Lower leg skin (tissue), 4 donors: ENCODE data around the gene LNX2. TPM values are rescaled to one million over a fixed set of nuclear protein-coding genes. Genes with fewer than 3 reads are reported as not detected.
A peak's percentile ranks its signal among the peaks of the same experiment; 100 is the strongest.

Experiments
- DNase-seq, 2 donors: peaks; one replicate each; pipeline ENCODE4 v3.0.0-alpha.2; 2019; ENCODE audit warnings: low spot score in 2 of 2
- H3K4me3 ChIP-seq: fragments of 200-600 bp; sonication (generic); 2 replicates; pipeline ENCODE4 v1.5.1; 2017; ENCODE audit warnings: mild to moderate bottlenecking, low read depth; ENCODE audit not compliant: poor library complexity, severe bottlenecking
- POLR2A ChIP-seq, 2 donors: fragments of 450-650 bp; IDR thresholded peaks; one replicate each; pipeline ENCODE4 v1.6.1; 2016 to 2017; ENCODE audit warnings: antibody characterized with exemption in 2 of 2, mild to moderate bottlenecking in 1 of 2, moderate library complexity in 1 of 2
- WGBS, 2 donors: methylation state at CpG; one replicate each; pipeline ENCODE4 v1.1.5; 2018; 5-methylcytosine and 5-hydroxymethylcytosine counted together
- intact Hi-C: fragments of 100-400 bp; cut with DNase I; formaldehyde crosslinking; loops from one replicate; pipeline ENCODE4 v1.15.0; 2023; ENCODE audit warnings: low total_unique reads
- total RNA-seq, 4 donors: library from RNA; depleted of rRNA; stranded (reverse); fragments of >200 nt; gene quantifications; one replicate each; pipeline ENCODE4 v1.1.0, GENCODE V29; 2016
- TF ChIP-seq, protein P1 (sequence below), 3 donors: fragments of 450-650 bp; IDR thresholded peaks; one replicate each; pipeline ENCODE4 v1.5.1; 2016; ENCODE audit warnings: antibody characterized with exemption in 3 of 3, mild to moderate bottlenecking in 3 of 3, moderate library complexity in 2 of 3

The LNX2 gene
- total RNA-seq, 4 donors from 2014 or later, result 15.8 to 18.2 (median 17.0) TPM

- TF ChIP-seq, protein P1, sequence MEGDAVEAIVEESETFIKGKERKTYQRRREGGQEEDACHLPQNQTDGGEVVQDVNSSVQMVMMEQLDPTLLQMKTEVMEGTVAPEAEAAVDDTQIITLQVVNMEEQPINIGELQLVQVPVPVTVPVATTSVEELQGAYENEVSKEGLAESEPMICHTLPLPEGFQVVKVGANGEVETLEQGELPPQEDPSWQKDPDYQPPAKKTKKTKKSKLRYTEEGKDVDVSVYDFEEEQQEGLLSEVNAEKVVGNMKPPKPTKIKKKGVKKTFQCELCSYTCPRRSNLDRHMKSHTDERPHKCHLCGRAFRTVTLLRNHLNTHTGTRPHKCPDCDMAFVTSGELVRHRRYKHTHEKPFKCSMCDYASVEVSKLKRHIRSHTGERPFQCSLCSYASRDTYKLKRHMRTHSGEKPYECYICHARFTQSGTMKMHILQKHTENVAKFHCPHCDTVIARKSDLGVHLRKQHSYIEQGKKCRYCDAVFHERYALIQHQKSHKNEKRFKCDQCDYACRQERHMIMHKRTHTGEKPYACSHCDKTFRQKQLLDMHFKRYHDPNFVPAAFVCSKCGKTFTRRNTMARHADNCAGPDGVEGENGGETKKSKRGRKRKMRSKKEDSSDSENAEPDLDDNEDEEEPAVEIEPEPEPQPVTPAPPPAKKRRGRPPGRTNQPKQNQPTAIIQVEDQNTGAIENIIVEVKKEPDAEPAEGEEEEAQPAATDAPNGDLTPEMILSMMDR (IDR thresholded peaks at IDR 0.05), result no peak
- no peak for TF ChIP-seq POLR2A (IDR thresholded peaks at IDR 0.05)
- intact Hi-C loops, result no loop called here
- no peak overlapping the region for H3K4me3 ChIP-seq
- 72 to 80% methylated on average over 2 of the region's 2 CpGs for WGBS, 2 donors
- no peak for DNase-seq
Measured at GRCh38 chr13:27625839-27626238, 5.5 kb upstream of the LNX2 start.

DNA sequence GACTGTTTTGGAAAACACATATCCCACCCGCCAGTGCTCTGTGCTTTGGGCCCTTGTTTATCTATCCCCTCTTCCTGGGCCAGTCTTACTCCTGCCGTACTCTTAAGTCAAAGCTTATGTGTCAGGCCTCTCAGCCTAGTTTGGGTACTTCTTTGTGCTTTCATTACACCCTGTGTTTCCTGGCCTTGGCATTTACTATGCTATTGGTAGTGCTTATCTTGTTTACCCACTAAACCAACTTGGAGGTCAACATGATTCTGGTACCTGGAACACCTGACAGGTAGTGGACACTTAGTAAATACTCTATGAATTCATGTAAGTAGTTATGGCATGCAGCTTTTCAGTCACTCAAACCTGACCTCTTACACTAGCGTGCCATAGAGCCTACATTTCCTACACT, 3.7 kb upstream of the LNX2 start:
- no peak for TF ChIP-seq POLR2A (IDR thresholded peaks at IDR 0.05)
- TF ChIP-seq, protein P1 (IDR thresholded peaks at IDR 0.05), result no peak
- DNase-seq, result no peak
- H3K4me3 ChIP-seq, result no peak overlapping the region
- intact Hi-C loops, result no loop called here
- WGBS, 2 donors, result 83 to 93% methylated on average over 3 of the region's 3 CpGs

- H3K4me3 ChIP-seq, result no peak overlapping the region
- intact Hi-C loops, result no loop called here
- DNase-seq, result no peak
- 52 to 56% methylated on average over 7 of the region's 7 CpGs for WGBS, 2 donors
- no peak for TF ChIP-seq POLR2A (IDR thresholded peaks at IDR 0.05)
- TF ChIP-seq, protein P1 (IDR thresholded peaks at IDR 0.05), result no peak
Measured at GRCh38 chr13:27622881-27623280, 2.6 kb upstream of the LNX2 start.

- H3K4me3 ChIP-seq, result peak overlapping the region; percentile 80
- DNase-seq, result peak in 1 of 2 donors; percentile 86
- intact Hi-C loops, result no loop called here
- TF ChIP-seq POLR2A (IDR thresholded peaks at IDR 0.05), result no peak
- TF ChIP-seq, protein P1 (IDR thresholded peaks at IDR 0.05), result no peak
- 6 to 7% methylated on average over 13 of the region's 13 CpGs for WGBS, 2 donors
Measured at GRCh38 chr13:27622102-27622820, 1.9 kb upstream of the LNX2 start.

- TF ChIP-seq, protein P1 (IDR thresholded peaks at IDR 0.05), result no peak
- peak in 1 of 2 donors; percentile 56 for TF ChIP-seq POLR2A (IDR thresholded peaks at IDR 0.05)
- intact Hi-C loops, result no loop called here
- 0 to 1% methylated on average over 42 to 60 of the region's 71 CpGs for WGBS, 2 donors
- peak within 1 kb of the TSS; percentile 80 for H3K4me3 ChIP-seq
- DNase-seq, result peak; percentile 79 to 96
Measured at GRCh38 chr13:27621366-27622101, 1.2 kb upstream of the LNX2 start, which contains the start of gene POLR1D. POLR1D (plus strand) TSS chr13:27621892; CDS start chr13:27621984, 92 bp downstream.
